ENCODE results near the gene GDPD5.
A peak's percentile ranks its signal among the peaks of the same experiment; 100 is the strongest.

The GDPD5 gene

GRCh38 chr11:75399344-75400145 lies 126.2 kb downstream of the GDPD5 start, which contains the start of gene RPS3:
Gene RPS3, plus strand, starts transcription at chr11:75399518. Its CDS starts 30 bp downstream, at chr11:75399548.
- Histone ChIP-seq H2AFZ (ENCODE audit: low read depth, low read length) (peak within 1 kb of the TSS; percentile 90), H3K79me2 (ENCODE audit: insufficient read depth, low read length) (peaks cover 52% of the 10 kb centered on the region), H3K27ac (ENCODE audit: low read length) (peak within 1 kb of the TSS; percentile 88), H3K4me3 (ENCODE audit: low read depth in 1 of 2, low read length in 2 of 2) (peak within 1 kb of the TSS; percentile 60 to 79), H3K36me3 (ENCODE audit: insufficient read depth, low read length) (peaks cover 51% of the 10 kb centered on the region), H3K4me1 (ENCODE audit: insufficient read depth, low read length) (peaks cover 46% of the 10 kb centered on the region), H3K4me2 (ENCODE audit: insufficient read depth, low read length) (peak within 1 kb of the TSS; percentile 77), H4K20me1 (ENCODE audit: insufficient read depth, low read length) (peaks cover 46% of the 10 kb centered on the region), H3K9ac (ENCODE audit: low read depth, low read length) (peak within 1 kb of the TSS; percentile 82), H3K9me3 (ENCODE audit: insufficient read depth, low read length, severe bottlenecking) (no peaks in the 10 kb centered on the region), H3K27me3 (ENCODE audit: insufficient read depth, low read length, poor library complexity) (no peaks in the 10 kb centered on the region)
- peak; percentile 93 for ATAC-seq (ENCODE audit: insufficient read depth, low read depth)
- peak; percentile 34 for TF ChIP-seq CTCF (IDR thresholded peaks at IDR 0.05; ENCODE audit: borderline replicate concordance, extremely low read depth, low read length, poor library complexity, severe bottlenecking)
- no peak for TF ChIP-seq EZH2 (IDR thresholded peaks at IDR 0.05; ENCODE audit: borderline replicate concordance, low read depth, low read length, severe bottlenecking)
- DNase-seq = peak; percentile 92

GRCh38 chr11:75398906-75399305 lies 126.8 kb downstream of the GDPD5 start:
- H3K27ac ChIP-seq (ENCODE audit: low read length) = peak overlapping the region; percentile 64
- peak overlapping the region in 1 of 2 experiments; percentile 79; a peak in 2 of 4 replicates for H3K4me3 ChIP-seq (ENCODE audit: low read depth in 1 of 2, low read length in 2 of 2)
- peak overlapping the region; percentile 77 for H3K4me2 ChIP-seq (ENCODE audit: insufficient read depth, low read length)
- peak overlapping the region; percentile 90 for H2AFZ ChIP-seq (ENCODE audit: low read depth, low read length)
- H3K9me3 ChIP-seq (ENCODE audit: insufficient read depth, low read length, severe bottlenecking) = no peaks in the 10 kb centered on the region
- H3K79me2 ChIP-seq (ENCODE audit: insufficient read depth, low read length) = peaks cover 46% of the 10 kb centered on the region
- no peaks in the 10 kb centered on the region for H3K27me3 ChIP-seq (ENCODE audit: insufficient read depth, low read length, poor library complexity)
- H3K4me1 ChIP-seq (ENCODE audit: insufficient read depth, low read length) = peaks cover 43% of the 10 kb centered on the region
- TF ChIP-seq EZH2 (IDR thresholded peaks at IDR 0.05; ENCODE audit: borderline replicate concordance, low read depth, low read length, severe bottlenecking) (no peak), CTCF (IDR thresholded peaks at IDR 0.05; ENCODE audit: borderline replicate concordance, extremely low read depth, low read length, poor library complexity, severe bottlenecking) (no peak)
- no peak overlapping the region for H3K9ac ChIP-seq (ENCODE audit: low read depth, low read length)
- ATAC-seq (ENCODE audit: insufficient read depth, low read depth) (no peak; the same call in 2 of the 3 replicates), DNase-seq (no peak)
- peaks cover 44% of the 10 kb centered on the region for H3K36me3 ChIP-seq (ENCODE audit: insufficient read depth, low read length)
- peaks cover 39% of the 10 kb centered on the region for H4K20me1 ChIP-seq (ENCODE audit: insufficient read depth, low read length)

- no peak for DNase-seq
Measured at GRCh38 chr11:75394085-75394840, 131.5 kb downstream of the GDPD5 start.

More at GRCh38 chr11:75394085-75394840, 131.5 kb downstream of the GDPD5 start:
- H3K9me3 ChIP-seq (ENCODE audit: insufficient read depth, low read length, severe bottlenecking) = no peaks in the 10 kb centered on the region
- H2AFZ ChIP-seq (ENCODE audit: low read depth, low read length) = no peak overlapping the region
- no peak overlapping the region for H3K4me3 ChIP-seq (ENCODE audit: low read depth in 1 of 2, low read length in 2 of 2)
- H4K20me1 ChIP-seq (ENCODE audit: insufficient read depth, low read length) = no peaks in the 10 kb centered on the region
- H3K79me2 ChIP-seq (ENCODE audit: insufficient read depth, low read length) = no peaks in the 10 kb centered on the region
- H3K4me1 ChIP-seq (ENCODE audit: insufficient read depth, low read length) = peaks cover 7% of the 10 kb centered on the region
- ATAC-seq (ENCODE audit: insufficient read depth, low read depth) = no peak
- no peak for TF ChIP-seq EZH2 (IDR thresholded peaks at IDR 0.05; ENCODE audit: borderline replicate concordance, low read depth, low read length, severe bottlenecking)
- no peak for TF ChIP-seq CTCF (IDR thresholded peaks at IDR 0.05; ENCODE audit: borderline replicate concordance, extremely low read depth, low read length, poor library complexity, severe bottlenecking)
- H3K36me3 ChIP-seq (ENCODE audit: insufficient read depth, low read length) = no peaks in the 10 kb centered on the region
- no peak overlapping the region for H3K4me2 ChIP-seq (ENCODE audit: insufficient read depth, low read length)
- no peak overlapping the region for H3K27ac ChIP-seq (ENCODE audit: low read length)
- H3K27me3 ChIP-seq (ENCODE audit: insufficient read depth, low read length, poor library complexity) = no peaks in the 10 kb centered on the region
- no peak overlapping the region for H3K9ac ChIP-seq (ENCODE audit: low read depth, low read length)
